DND-41 (cell line): ENCODE data around the gene ICE2.

Experiments used
- EZH2 ChIP-seq: IDR thresholded peaks from 3 replicates; pipeline ENCODE4 v1.6.1; 2012; ENCODE audit warnings: borderline replicate concordance, low read depth, mild to moderate bottlenecking, moderate library complexity, low read length, inconsistent platforms; ENCODE audit not compliant: severe bottlenecking
- TF ChIP-seq, protein P1 (sequence below): IDR thresholded peaks from 2 replicates; pipeline ENCODE4 v1.5.1; 2012; ENCODE audit warnings: borderline replicate concordance, low read length, moderate library complexity, mild to moderate bottlenecking; ENCODE audit not compliant: poor library complexity, severe bottlenecking; ENCODE audit errors: extremely low read depth

DNA sequence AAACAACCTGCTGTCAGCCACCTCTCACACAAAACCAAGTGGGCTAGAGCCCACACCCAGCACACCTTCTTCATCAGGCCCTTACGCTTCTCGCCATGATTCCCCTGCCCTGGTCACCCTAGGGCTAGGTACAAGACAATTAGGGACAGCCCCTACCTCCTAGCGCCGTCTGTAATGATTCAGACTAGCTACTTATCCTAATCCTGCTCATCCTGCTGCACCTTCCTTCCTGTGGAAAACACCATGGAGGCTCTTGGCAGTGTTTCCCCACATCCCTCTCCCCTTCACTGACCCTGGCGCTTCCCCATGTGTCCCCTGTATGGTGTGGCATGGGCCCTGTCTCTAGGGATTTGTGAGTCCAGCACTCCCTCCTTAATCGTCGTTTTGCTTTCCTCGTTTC is 39.6 kb upstream of the ICE2 start:
- TF ChIP-seq, protein P1, sequence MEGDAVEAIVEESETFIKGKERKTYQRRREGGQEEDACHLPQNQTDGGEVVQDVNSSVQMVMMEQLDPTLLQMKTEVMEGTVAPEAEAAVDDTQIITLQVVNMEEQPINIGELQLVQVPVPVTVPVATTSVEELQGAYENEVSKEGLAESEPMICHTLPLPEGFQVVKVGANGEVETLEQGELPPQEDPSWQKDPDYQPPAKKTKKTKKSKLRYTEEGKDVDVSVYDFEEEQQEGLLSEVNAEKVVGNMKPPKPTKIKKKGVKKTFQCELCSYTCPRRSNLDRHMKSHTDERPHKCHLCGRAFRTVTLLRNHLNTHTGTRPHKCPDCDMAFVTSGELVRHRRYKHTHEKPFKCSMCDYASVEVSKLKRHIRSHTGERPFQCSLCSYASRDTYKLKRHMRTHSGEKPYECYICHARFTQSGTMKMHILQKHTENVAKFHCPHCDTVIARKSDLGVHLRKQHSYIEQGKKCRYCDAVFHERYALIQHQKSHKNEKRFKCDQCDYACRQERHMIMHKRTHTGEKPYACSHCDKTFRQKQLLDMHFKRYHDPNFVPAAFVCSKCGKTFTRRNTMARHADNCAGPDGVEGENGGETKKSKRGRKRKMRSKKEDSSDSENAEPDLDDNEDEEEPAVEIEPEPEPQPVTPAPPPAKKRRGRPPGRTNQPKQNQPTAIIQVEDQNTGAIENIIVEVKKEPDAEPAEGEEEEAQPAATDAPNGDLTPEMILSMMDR: no peak
- no peak for TF ChIP-seq EZH2
